NCI-H2227 (cell line): Measurements from ENCODE around the gene LRRC37A2.
"Not testable (repeated sequence)": the region's sequence is repeated elsewhere in the genome, so short reads cannot be mapped to it uniquely, and the experiment has no call there.

Experiments used
- DNase-seq: peaks from one replicate; lab custom pipeline; 2025; ENCODE audit not compliant: unreplicated experiment; lab: John Stamatoyannopoulos, UW

Gene LRRC37A2

DNA sequence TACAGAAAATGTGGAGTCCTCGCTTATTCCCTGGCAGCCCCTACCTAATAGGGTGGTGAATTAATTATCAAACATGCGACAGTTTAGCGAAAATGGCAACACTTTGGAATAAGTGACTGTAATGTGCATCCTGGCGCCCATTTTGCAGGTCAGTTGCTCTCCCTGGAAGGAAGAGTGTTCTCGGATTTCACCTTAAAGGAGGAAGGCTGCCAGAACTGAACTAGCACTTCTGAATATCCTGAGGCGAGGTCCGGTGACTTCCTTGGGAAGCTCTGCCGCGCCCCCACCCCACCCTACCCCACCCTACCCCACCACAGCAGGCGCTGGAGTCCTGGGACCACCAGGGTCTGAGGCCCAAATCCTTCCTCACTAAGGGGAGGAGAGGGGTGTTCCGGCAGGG is at the start of gene LRRC37A2:
Gene LRRC37A2 (plus strand): TSS at position 301 of the 400 bp plus-strand sequence. CDS start 245 bp downstream, outside the sequence.
- DNase-seq: not testable (repeated sequence)

DNA sequence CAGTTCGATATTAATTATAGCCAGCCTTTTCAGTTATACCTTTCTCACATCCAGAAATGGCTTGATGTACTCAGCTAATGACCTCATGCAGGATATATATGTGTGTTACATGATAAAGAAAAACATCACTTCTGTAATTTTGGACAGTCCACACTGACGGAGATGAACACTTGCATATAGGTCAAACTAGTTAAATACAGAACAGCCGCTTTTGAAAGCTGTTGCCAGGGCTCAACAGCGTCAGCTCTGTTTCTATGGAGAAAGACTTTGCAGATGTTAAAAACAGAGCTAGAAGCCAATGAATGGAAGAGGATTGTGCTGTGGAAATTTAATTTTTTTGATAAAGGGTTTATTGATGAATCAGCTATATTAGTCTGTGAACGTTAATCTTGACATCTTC is 44.6 kb upstream of the LRRC37A2 start:
- DNase-seq: not testable (repeated sequence)

DNA sequence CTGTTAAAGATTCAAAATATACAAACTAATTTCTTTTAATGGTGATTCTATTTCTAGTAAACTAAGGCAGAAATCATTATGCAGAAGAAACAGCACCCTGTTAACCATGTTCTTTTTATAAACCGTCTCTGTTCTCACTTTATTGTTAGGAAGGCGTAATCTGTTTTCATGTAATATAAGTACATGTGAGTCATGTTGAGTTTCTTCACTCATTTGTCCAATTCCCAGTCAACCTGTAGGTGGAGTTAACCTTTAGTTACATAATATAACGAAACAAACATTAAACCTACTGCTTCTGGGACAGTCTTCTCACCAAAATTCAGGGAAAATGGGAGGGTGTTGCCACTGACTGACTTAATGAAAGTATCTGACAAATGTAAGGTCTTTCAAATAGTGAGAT is 37.8 kb upstream of the LRRC37A2 start:
- not testable (repeated sequence) for DNase-seq

DNA sequence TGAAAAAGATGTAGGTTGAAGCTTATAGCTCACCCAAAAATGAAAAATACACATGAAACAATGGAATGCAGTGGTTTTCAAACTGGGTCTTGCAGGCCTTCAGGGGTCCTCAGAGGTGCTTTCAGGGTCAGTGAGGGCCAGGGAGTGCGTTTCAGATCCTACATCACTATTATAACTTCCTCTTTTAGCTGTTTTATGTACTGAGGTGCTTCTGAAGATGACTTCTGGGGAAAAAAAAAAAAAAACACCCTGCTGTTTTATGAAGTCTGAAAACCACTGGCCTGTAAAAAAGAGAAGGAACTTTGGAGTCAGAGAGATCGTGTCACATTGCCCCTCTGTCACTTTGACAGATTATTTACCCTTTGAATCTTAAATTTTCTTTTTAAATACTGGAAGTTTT is 36.7 kb upstream of the LRRC37A2 start:
- DNase-seq: not testable (repeated sequence)

DNA sequence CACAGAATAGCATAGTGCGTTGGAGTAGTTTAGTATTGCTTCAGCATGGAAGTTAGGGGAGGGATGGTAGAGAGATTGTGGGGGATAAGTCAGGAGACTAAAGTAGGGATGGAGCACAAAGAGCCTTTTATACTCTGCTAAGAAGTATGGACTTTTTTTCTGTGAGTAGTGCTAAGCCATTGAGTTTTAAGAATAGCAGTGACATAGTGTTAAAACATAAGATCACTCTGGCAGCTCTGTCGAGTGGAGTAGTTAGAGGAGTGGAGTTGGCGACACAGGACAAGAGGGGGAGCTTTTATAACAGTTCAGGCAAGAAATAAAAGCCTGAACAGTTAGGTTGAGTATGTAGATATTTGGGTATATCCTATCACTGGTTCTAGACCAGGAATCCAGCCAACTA is 33.4 kb upstream of the LRRC37A2 start:
- DNase-seq: not testable (repeated sequence)

DNA sequence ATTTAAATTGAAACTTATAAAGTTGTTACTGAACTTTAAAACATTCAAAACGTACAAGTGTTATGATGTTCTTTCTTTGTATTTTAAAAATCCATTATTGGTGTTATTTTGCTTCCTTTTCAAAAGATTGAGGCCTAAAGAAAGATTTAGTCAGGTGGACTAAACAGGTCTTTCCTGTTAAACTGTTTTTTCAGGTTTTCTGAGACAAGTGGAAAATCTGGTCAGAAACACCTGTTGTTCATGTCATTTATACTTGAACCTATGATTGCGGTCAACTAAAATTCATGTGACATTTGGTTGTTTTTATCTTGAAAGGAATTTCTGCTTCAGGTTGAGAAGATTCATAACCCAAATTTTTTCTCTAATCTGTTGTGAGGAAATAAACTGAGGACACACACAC is 31.0 kb upstream of the LRRC37A2 start:
- not testable (repeated sequence) for DNase-seq

DNA sequence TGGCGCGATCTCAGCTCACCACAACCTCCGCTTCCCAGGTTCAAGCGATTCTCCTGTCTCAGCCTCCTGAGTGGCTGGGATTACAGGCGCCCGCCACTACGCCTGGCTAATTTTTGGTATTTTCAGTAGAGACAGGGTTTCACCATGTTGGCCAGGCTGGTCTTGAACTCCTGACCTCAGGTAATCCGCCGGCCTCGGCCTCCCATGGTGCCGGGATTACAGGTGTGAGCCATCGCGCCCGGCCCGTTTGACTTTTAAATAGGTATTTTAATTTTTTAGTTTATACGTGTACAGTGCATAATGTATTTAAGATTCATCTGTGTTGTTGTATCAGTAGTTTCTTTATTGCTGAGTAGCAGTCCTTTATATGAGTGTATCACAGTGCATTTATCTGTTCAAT is 20.2 kb upstream of the LRRC37A2 start:
- not testable (repeated sequence) for DNase-seq

DNA sequence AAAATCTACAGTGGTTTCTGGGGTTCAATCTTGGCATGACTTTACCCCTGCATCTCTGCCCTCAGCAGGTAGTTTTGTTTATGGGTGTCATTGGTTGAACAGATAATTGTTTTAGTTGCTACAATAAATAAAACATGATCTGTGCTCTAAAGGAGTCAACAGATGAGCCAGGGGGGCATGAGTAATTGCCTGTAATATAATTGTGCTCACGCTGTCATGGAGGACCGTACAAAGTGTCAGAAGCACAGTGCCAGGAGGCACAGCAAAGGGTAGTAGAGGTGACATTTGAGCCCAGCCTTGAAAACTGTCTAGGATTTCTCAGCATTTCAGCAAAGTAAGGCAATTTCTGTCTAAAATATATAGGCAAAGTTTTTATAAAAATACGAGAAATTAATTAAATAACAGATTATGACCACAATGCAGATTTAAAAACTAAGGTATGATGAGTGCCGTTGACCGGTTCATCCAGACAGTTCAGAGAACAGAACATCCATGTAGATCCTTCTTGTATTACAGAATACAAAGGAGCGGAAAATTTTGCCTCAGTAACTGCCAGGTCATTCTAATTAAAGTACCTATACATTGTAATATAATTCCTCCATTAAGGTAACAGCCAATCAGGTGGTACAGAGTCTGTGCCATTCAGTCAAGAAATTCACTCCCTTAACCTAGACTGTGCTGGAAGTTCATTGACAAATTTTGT is 12.7 kb upstream of the LRRC37A2 start:
- DNase-seq: not testable (repeated sequence)

DNA sequence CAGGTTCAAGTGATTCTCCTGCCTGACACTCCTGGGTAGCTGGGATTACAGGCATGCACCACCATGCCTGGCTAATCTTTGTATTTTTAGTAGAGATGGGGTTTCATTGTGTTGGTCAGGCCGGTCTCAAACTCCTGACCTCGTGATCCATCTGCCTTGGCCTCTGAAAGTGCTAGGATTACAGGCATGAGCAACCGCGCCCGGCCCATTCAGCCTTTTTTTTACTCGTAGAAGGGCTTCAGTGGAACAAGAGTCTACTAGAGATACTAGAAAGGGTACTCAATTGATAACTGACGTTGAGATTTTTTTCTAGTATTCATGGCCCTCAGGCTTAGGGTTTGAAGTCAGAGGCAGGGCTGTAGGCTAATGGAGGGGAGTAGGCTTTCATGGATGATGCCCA is 6.4 kb upstream of the LRRC37A2 start:
- not testable (repeated sequence) for DNase-seq

DNA sequence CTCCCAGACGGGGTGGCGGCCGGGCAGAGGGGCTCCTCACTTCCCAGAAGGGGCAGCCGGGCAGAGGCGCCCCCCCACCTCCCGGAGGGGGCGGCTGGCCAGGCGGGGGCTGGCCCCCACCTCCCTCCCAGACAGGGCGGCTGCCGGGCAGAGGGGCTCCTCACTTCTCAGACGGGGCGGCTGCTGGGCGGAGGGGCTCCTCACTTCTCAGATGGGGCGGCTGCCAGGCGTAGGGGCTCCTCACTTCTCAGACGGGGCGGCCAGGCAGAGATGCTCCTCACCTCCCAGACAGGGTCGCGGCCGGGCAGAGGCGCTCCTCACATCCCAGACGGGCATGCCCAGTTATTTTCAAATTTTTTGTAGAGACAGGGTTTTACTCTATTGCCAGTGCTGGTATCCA is 22.4 kb downstream of the LRRC37A2 start:
- DNase-seq: not testable (repeated sequence)

DNA sequence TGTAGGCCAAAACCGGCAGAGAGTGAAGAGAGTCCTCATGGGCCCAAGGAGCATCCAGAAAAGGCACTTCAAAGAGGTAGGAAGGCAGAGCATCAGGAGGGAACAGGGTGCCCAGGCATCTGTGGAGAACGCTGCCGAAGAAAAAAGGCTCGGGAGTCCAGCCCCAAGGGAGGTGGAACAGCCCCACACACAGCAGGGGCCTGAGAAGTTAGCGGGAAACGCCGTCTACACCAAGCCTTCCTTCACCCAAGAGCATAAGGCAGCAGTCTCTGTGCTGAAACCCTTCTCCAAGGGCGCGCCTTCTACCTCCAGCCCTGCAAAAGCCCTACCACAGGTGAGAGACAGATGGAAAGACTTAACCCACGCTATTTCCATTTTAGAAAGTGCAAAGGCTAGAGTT is 36.3 kb downstream of the LRRC37A2 start:
- not testable (repeated sequence) for DNase-seq

DNA sequence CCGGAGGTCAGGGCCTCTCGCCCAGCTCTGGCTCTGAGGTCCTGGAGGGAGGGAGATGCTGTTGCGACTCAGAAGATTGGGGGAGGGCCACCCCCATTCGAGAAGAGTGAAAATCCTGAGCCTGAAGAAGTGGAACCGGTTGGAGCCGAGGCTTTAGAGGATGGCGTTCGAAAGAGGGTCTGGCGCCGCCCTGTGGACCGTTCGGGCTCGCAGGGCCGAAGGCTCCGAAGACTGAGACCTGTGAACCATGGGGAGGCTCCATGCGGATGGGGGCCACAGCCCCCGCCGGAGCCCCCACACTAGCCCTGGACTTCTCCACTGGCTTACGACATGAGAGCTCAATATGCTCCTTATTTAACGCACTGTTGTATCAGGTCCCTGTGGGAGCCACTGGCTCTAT is 46.9 kb downstream of the LRRC37A2 start:
- DNase-seq: not testable (repeated sequence)

DNA sequence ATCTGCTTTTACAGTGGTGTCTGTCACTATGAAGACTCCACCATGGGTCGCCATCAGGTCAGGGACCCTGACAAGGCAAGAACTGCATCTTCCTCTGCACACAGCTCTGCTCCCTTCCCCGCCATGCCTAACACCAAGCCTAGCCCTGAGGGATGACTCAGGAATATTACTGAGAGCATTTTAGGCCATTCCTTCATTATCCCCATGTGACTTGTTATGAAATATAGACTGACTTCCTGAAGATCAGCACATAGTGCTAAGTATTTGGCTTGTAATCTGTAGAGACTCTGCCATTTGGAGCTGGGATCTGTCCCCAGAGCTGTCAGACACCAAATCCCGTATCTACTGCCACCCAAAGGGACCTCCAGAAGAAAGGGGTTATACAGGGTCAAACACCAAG is 47.8 kb downstream of the LRRC37A2 start:
- not testable (repeated sequence) for DNase-seq

DNA sequence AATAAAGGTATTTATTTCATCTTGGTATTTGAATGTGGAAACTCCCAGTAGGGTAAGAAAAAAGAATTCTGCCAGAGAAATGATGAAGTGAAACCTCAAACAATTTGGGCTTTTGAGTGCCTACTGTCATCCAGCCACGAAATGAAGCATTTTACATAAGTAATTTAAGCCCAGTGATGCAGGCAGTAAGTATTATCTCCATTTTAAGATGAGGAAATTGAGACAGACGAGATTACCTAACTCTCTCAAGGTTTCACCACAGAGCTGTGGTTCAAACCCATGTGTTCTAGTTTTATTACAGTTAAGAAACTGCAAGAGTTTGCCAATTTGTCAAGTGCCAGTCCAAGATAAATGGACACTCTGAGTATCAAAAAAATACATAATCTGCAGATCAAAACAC is 54.0 kb downstream of the LRRC37A2 start:
- DNase-seq: not testable (repeated sequence)

DNA sequence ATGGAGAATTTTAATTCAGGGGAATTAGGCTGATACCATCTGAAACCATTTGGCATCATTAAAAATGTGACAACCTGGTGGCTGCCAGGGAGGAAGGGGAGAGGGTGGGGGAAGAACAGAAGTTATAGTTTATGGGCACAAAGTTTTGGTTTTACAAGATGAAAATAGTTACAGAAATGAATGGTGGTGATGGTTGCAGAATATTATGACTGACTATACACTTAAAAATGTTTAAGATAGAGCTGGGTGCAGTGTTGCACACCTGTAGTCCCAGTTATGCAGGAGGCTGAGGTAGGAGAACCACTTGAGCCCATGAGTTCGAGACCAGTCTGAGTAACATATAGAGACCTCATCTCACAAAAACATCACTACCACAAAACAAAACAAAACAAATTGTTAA is 54.7 kb downstream of the LRRC37A2 start:
- not testable (repeated sequence) for DNase-seq

DNA sequence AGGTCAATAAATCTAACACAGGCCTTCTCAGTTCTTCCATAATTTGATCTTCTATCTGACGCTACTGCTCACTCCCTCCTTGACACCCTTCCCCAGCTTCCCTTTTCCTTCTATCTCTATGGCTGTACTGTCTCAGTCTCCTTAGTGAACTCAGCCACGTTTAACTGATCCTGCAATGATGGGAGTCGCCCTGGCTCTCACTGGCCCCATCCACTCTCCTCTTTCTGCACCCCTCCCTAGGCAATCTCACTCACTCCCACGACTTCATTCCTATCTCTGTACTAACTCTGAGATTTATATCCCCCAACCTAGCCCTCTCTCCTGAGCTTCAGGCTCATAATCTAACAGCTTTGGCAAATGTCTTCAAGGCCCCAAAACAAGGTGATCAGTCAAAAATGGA is 59.5 kb downstream of the LRRC37A2 start:
- not testable (repeated sequence) for DNase-seq

DNA sequence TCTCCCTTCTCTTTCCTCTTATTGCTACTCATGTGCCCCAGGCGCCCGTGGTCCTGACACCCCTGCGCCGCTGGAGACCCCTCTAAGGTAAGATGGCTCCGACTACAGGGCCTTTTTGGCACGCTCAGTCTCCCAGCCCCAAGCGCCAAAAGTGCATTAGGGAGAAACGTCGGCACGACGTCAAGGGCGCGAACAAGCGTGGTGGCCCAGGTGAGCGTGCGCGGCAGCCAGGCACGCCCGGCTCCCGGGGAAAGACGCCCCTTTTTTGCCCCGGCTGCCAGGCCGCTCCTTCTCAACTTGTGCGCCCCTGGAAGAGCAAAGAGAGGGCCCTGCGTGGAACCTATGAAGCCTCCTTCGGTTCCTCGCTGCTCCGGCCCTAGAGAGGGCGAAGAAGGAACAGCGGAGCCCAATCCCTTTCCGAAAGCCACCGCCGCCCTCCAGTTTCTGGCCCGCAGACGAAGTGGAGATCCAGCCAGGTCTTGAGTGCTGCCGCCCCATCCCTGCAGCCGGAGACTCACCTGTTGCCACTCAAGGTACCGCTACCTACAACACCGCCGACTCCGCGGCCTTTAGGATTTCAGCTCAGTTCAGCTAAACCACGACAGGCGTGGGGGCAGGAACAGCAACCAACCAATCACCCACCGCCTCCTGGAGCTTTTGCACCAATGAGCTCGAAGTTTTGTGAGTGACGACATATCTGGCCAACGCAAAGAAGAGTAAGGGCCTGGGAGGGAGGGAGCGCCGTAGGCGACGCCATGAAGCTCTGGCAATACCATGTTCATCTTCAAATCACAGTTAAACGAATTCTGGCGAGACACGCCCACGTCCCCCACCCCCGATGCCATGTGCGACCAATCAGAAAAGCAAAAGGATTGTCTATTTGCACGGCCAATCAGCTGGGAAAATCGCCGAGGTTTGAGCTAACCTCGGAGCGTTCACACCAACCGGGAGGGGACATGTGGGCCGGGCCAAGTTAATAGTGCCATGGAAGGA is 67.1 kb downstream of the LRRC37A2 start, which contains the start of gene ARL17A:
Gene ARL17A (minus strand): TSS at position 609 of the 993 bp plus-strand sequence. CDS start 3,369 bp downstream, outside the sequence.
- not testable (repeated sequence) for DNase-seq

DNA sequence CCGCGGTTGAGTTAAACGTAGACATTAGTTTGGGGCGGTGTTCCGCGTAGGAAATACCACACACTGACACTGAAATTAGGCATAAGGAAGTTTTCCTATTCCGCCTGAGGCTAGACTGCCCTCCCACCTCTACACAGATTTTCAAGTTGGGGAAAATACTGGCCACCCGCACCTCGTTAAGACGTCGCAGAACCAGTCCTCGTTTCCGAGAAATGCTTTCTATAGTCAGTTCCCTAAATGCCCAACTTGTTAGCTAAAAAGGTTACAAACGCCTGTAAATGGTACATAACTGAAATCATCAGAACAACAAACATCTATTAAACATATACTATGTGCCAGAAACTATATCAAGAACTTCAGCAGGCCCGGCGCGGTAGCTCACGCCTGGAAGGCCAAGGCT is 67.8 kb downstream of the LRRC37A2 start:
- DNase-seq: not testable (repeated sequence)

DNA sequence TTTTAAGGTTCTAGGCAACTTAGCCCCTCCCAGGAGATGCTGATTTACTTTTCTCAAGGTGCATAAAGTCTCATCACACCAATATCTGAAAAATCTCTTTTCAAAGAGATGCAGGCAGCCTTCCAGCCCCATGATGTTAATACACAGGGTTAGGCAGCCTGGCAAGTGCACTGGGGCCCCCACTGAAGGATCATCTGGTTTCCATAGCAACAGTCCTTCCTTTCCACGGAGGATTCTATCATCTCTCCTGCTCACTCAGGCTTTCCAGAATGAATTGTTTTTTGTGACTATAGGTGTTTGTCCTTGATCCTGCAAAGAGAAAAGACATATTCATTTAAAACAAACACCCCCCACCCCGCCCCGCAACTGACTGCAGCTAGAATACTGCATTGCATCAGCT is 73.2 kb downstream of the LRRC37A2 start:
- DNase-seq: not testable (repeated sequence)

DNA sequence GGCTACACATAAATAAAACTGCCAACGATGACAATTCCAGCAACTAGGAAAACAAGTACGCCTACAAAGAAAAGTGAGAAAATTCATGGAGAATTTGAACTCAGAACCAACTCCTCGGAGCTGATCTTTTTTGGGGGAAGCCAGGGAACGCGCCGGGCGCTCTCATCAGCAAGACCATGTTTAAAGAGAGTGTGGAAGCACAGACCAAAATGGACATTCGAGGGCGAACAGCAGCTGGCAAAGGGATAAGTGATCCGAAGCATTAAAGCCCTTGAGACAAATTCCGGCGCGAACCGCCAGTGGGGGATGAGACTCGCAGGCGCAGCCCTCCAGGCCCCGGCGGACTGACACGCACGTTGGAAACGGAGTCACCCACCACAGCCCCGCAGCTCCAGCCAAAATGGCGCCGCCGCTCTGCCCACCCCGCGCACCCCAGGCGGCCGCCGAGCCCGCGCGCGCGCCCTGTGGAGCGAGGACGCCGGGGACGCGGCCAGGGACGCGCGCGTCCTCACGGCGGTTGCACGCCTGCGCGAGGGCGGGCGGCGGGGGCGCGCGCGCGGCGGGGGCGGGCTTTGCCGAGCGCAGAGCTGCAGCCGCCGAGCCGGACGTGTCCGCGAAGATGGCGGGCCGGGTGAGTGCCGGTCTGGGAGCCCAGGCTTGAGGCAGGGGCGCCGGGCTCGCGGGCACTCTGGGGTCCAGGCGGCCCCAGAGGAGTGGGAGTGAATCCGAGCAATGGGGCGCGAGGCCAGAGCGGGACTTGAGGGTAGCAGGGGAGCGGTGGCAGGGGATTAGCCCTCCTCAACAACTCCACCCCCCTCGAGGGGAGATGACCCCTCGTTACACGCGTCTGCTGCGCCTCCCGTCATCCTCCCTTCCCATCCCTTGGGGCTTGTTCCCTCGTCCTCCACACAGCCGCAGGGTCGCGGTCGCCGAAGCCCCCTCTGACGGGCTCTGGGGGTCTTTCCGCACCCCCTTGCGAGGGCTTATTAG is 78.2 kb downstream of the LRRC37A2 start, which contains the start of gene NSF:
Gene NSF (plus strand): TSS at position 513 of the 990 bp plus-strand sequence. CDS start 107 bp downstream, at position 620.
- not testable (repeated sequence) for DNase-seq
